ENCODE data around the gene EIPR1. TPM values are rescaled to one million over a fixed set of nuclear protein-coding genes. Genes with fewer than 3 reads are reported as not detected.

Gene EIPR1
- total and polyA plus RNA-seq, 2 of the 13 experiments (the other 11 are each of a cell fraction or from before 2014, with no cell fraction given) = 70.0 to 96.3 TPM

DNA sequence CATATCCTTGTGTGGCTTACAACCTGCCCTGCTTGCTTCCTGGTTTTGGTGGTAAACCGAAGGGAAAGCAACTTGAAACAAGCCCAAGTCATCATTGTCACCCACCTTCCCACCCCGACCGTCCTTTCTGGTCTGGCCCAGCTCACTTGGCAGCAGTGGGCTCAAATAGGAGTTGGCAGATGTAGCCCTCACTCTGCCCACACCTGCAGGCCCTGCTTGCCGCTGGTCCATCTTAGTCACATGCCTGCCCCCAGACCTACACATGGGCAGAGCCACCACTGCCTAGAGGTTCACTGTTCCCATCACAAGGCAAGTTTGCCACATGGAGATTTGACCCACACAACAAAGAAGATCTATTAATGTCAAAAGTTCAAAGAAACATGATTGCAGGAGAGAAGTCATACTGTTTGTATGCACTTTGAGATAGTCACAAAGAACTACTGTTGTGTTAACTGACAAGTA is 9.3 kb downstream of the EIPR1 start (continued):
- TF ChIP-seq, protein P1, sequence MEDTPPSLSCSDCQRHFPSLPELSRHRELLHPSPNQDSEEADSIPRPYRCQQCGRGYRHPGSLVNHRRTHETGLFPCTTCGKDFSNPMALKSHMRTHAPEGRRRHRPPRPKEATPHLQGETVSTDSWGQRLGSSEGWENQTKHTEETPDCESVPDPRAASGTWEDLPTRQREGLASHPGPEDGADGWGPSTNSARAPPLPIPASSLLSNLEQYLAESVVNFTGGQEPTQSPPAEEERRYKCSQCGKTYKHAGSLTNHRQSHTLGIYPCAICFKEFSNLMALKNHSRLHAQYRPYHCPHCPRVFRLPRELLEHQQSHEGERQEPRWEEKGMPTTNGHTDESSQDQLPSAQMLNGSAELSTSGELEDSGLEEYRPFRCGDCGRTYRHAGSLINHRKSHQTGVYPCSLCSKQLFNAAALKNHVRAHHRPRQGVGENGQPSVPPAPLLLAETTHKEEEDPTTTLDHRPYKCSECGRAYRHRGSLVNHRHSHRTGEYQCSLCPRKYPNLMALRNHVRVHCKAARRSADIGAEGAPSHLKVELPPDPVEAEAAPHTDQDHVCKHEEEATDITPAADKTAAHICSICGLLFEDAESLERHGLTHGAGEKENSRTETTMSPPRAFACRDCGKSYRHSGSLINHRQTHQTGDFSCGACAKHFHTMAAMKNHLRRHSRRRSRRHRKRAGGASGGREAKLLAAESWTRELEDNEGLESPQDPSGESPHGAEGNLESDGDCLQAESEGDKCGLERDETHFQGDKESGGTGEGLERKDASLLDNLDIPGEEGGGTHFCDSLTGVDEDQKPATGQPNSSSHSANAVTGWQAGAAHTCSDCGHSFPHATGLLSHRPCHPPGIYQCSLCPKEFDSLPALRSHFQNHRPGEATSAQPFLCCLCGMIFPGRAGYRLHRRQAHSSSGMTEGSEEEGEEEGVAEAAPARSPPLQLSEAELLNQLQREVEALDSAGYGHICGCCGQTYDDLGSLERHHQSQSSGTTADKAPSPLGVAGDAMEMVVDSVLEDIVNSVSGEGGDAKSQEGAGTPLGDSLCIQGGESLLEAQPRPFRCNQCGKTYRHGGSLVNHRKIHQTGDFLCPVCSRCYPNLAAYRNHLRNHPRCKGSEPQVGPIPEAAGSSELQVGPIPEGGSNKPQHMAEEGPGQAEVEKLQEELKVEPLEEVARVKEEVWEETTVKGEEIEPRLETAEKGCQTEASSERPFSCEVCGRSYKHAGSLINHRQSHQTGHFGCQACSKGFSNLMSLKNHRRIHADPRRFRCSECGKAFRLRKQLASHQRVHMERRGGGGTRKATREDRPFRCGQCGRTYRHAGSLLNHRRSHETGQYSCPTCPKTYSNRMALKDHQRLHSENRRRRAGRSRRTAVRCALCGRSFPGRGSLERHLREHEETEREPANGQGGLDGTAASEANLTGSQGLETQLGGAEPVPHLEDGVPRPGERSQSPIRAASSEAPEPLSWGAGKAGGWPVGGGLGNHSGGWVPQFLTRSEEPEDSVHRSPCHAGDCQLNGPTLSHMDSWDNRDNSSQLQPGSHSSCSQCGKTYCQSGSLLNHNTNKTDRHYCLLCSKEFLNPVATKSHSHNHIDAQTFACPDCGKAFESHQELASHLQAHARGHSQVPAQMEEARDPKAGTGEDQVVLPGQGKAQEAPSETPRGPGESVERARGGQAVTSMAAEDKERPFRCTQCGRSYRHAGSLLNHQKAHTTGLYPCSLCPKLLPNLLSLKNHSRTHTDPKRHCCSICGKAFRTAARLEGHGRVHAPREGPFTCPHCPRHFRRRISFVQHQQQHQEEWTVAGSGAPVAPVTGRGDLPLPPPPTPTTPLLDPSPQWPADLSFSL (CRISPR knock-in tag; IDR thresholded peaks at IDR 0.05) = peak; percentile 64; the same call in 1 of the 2 replicates
- peak; percentile 18; the same call in 1 of the 2 replicates for TF ChIP-seq ELF4 (CRISPR knock-in tag; IDR thresholded peaks at IDR 0.05; ENCODE audit: borderline replicate concordance)
- no peak for TF ChIP-seq SIX1 (CRISPR knock-in tag; IDR thresholded peaks at IDR 0.05; ENCODE audit: borderline replicate concordance)
- TF ChIP-seq ZNF460 (CRISPR knock-in tag; IDR thresholded peaks at IDR 0.05; ENCODE audit: borderline replicate concordance) = no peak
- TF ChIP-seq THAP9 (CRISPR knock-in tag; IDR thresholded peaks at IDR 0.05; ENCODE audit: borderline replicate concordance) = peak; percentile 58; the same call in 1 of the 2 replicates
- TF ChIP-seq ZBTB20 (CRISPR knock-in tag; IDR thresholded peaks at IDR 0.05; ENCODE audit: borderline replicate concordance, low read depth) = peak; percentile 65; the same call in 1 of the 2 replicates
- no peak for TF ChIP-seq RFX3 (CRISPR knock-in tag; IDR thresholded peaks at IDR 0.05)
- TF ChIP-seq TBP (CRISPR knock-in tag; IDR thresholded peaks at IDR 0.05) = no peak
- no peak for TF ChIP-seq ZNF121 (CRISPR knock-in tag; IDR thresholded peaks at IDR 0.05)
- TF ChIP-seq SMARCE1 (IDR thresholded peaks at IDR 0.05; ENCODE audit: borderline replicate concordance) = no peak
- TF ChIP-seq ZSCAN9 (CRISPR knock-in tag; IDR thresholded peaks at IDR 0.05; ENCODE audit: borderline replicate concordance) = peak; percentile 51; the same call in 1 of the 2 replicates
- TF ChIP-seq, protein P2, sequence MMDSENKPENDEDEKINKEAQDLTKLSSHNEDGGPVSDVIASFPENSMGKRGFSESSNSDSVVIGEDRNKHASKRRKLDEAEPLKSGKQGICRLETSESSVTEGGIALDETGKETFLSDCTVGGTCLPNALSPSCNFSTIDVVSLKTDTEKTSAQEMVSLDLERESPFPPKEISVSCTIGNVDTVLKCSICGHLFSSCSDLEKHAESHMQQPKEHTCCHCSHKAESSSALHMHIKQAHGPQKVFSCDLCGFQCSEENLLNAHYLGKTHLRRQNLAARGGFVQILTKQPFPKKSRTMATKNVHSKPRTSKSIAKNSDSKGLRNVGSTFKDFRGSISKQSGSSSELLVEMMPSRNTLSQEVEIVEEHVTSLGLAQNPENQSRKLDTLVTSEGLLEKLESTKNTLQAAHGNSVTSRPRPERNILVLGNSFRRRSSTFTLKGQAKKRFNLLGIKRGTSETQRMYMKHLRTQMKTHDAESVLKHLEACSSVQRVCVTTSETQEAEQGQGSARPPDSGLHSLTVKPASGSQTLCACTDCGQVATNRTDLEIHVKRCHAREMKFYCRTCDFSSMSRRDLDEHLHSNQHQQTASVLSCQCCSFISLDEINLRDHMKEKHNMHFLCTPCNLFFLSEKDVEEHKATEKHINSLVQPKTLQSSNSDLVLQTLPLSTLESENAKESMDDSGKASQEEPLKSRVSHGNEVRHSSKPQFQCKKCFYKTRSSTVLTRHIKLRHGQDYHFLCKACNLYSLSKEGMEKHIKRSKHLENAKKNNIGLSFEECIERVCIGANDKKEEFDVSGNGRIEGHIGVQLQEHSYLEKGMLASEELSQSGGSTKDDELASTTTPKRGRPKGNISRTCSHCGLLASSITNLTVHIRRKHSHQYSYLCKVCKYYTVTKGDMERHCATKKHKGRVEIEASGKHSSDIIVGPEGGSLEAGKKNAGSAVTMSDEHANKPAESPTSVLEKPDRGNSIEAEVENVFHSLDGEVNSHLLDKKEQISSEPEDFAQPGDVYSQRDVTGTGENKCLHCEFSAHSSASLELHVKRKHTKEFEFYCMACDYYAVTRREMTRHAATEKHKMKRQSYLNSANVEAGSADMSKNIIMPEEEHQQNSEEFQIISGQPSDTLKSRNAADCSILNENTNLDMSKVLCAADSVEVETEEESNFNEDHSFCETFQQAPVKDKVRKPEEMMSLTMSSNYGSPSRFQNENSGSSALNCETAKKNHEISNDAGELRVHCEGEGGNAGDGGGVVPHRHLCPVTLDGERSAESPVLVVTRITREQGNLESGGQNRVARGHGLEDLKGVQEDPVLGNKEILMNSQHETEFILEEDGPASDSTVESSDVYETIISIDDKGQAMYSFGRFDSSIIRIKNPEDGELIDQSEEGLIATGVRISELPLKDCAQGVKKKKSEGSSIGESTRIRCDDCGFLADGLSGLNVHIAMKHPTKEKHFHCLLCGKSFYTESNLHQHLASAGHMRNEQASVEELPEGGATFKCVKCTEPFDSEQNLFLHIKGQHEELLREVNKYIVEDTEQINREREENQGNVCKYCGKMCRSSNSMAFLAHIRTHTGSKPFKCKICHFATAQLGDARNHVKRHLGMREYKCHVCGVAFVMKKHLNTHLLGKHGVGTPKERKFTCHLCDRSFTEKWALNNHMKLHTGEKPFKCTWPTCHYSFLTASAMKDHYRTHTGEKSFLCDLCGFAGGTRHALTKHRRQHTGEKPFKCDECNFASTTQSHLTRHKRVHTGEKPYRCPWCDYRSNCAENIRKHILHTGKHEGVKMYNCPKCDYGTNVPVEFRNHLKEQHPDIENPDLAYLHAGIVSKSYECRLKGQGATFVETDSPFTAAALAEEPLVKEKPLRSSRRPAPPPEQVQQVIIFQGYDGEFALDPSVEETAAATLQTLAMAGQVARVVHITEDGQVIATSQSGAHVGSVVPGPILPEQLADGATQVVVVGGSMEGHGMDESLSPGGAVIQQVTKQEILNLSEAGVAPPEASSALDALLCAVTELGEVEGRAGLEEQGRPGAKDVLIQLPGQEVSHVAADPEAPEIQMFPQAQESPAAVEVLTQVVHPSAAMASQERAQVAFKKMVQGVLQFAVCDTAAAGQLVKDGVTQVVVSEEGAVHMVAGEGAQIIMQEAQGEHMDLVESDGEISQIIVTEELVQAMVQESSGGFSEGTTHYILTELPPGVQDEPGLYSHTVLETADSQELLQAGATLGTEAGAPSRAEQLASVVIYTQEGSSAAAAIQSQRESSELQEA (CRISPR knock-in tag; IDR thresholded peaks at IDR 0.05; ENCODE audit: not compliant biosample characterization) = no peak

All from HepG2 (cell line).